Activated CD4-positive, alpha-beta memory T cell treated with anti-CD3 and anti-CD28 coated beads, Interleukin-2, amount 10 ng/mL, durations not matched to agents 7 days and 5 days (primary cell): Measurements from ENCODE around the gene PRR5L. TPM values are rescaled to one million over a fixed set of nuclear protein-coding genes. Genes with fewer than 3 reads are reported as not detected.

Source experiments
- CTCF ChIA-PET: fragments of 350-600 bp; sonication (Branson Sonifier 250); formaldehyde crosslinking; loops from one replicate; lab custom pipeline; 2021; ENCODE audit warnings: antibody characterized with exemption, inconsistent platforms; lab: Charles Lee
- POLR2A ChIA-PET: fragments of 350-600 bp; sonication (Branson Sonifier 250); formaldehyde crosslinking; loops from one replicate; lab custom pipeline; 2021; ENCODE audit warnings: antibody characterized with exemption; lab: Charles Lee
- DNase-seq: peaks from one replicate; pipeline ENCODE4 v3.0.0-alpha.2; 2020
- H3K27ac Mint-ChIP-seq: one replicate; pipeline ENCODE4 v1.8.0; 2021; ENCODE audit warnings: mild to moderate bottlenecking, mixed read lengths
- H3K27me3 Mint-ChIP-seq: one replicate; pipeline ENCODE4 v1.8.0; 2021; ENCODE audit warnings: mixed read lengths
- H3K36me3 Mint-ChIP-seq: one replicate; pipeline ENCODE4 v1.8.0; 2021; ENCODE audit warnings: low read depth, mixed read lengths
- H3K4me1 Mint-ChIP-seq: one replicate; pipeline ENCODE4 v1.8.0; 2021; ENCODE audit warnings: mixed read lengths
- H3K4me3 Mint-ChIP-seq: one replicate; pipeline ENCODE4 v1.8.0; 2021; ENCODE audit warnings: mild to moderate bottlenecking, mixed read lengths
- H3K9me3 Mint-ChIP-seq: one replicate; pipeline ENCODE4 v1.8.0; 2021; ENCODE audit warnings: mixed read lengths
- total RNA-seq, 2 experiments: library from RNA; stranded (reverse); gene quantifications; one replicate each; pipeline ENCODE4 v1.2.3, GENCODE V29; 2021

PRR5L gene
- total RNA-seq, 2 experiments from 2014 or later: 30.2 to 32.0 TPM

DNA sequence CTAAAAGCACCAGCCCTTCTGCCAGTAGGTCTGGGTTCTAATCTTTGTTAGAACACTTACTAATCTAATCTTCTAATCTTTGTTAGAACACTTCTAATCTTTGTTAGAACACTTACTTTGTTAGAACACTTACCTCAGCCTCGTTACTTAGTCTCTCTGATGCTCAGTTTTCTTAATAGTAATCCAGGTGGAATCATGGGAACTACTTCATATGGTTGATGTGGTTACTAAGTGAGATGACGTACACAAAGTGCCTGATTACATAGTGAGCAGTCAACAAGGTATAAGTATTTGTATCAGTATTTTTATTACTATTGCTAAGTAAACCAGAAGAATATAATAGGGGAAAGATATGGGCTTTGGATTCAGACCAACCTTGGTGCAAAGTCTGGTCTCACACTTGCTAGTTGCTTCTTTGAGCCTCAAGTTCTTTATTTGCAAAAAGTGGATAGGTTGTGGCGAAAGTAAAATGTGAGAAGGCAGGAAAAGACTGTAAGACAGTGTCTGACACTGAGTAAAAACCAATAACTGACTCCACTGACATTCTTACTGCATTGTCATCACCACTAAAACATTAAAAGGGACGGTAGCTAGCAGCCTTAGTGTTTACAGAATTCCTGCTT lies 130.2 kb downstream of the PRR5L start:
- Mint-ChIP-seq H3K4me1 (peaks cover 29% of the 10 kb centered on the region), H3K9me3 (no peaks in the 10 kb centered on the region), H3K36me3 (peaks cover 43% of the 10 kb centered on the region), H3K4me3 (no peak overlapping the region), H3K27me3 (no peaks in the 10 kb centered on the region), H3K27ac (no peak overlapping the region)
- no peak for DNase-seq
- CTCF ChIA-PET: no interaction called here
- POLR2A ChIA-PET: interaction anchor here (0.9 kb wide), 1 partner anchor 15 kb away, joined by 3 read pairs; no protein-coding TSS in a partner anchor

GRCh38 chr11:36427079-36427478 lies 131.0 kb downstream of the PRR5L start:
- no peaks in the 10 kb centered on the region for H3K27me3 Mint-ChIP-seq
- H3K4me3 Mint-ChIP-seq: no peak overlapping the region
- no peak for DNase-seq
- H3K4me1 Mint-ChIP-seq: peaks cover 29% of the 10 kb centered on the region
- peaks cover 45% of the 10 kb centered on the region for H3K36me3 Mint-ChIP-seq
- POLR2A ChIA-PET: interaction anchor here (0.9 kb wide), 1 partner anchor 16 kb away, joined by 3 read pairs; no protein-coding TSS in a partner anchor
- H3K27ac Mint-ChIP-seq: no peak overlapping the region
- no peaks in the 10 kb centered on the region for H3K9me3 Mint-ChIP-seq
- CTCF ChIA-PET: no interaction called here

GRCh38 chr11:36427876-36428275 lies 131.8 kb downstream of the PRR5L start:
- Mint-ChIP-seq H3K4me3 (no peak overlapping the region), H3K4me1 (peaks cover 25% of the 10 kb centered on the region), H3K9me3 (no peaks in the 10 kb centered on the region), H3K27ac (no peak overlapping the region), H3K36me3 (peaks cover 44% of the 10 kb centered on the region), H3K27me3 (no peaks in the 10 kb centered on the region)
- POLR2A ChIA-PET: no interaction called here
- no peak for DNase-seq
- CTCF ChIA-PET: no interaction called here

GRCh38 chr11:36431429-36432092 lies 135.5 kb downstream of the PRR5L start:
- peaks cover 5% of the 10 kb centered on the region for H3K9me3 Mint-ChIP-seq
- POLR2A ChIA-PET: interaction anchor here (1.1 to 1.7 kb wide), 3 partner anchors 10 to 54 kb away, joined by 3 to 4 read pairs (median 3); no protein-coding TSS in a partner anchor
- CTCF ChIA-PET: no interaction called here
- H3K27ac Mint-ChIP-seq: no peak overlapping the region
- H3K4me1 Mint-ChIP-seq: peaks cover 15% of the 10 kb centered on the region
- no peaks in the 10 kb centered on the region for H3K27me3 Mint-ChIP-seq
- no peak overlapping the region for H3K4me3 Mint-ChIP-seq
- peak; percentile 58 for DNase-seq
- peaks cover 42% of the 10 kb centered on the region for H3K36me3 Mint-ChIP-seq

DNA sequence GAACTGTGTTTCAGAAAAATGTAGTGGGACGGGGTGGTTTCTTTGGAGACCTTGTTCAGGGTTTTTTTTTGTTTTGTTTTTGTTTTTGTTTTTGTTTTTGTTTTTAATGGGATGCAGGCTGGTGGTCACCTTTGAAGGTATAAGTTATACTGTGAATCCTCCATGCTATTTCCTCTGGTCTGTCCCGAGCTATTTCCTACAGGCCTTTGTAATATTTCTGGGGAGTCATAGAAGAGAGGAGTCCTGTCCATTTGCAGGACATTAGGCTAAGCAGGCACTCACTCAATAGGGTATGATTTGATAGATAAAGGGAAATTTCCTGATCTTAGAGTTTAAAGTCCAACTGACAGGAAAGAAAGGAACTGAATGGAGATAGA lies 136.0 kb downstream of the PRR5L start:
- H3K36me3 Mint-ChIP-seq: peaks cover 42% of the 10 kb centered on the region

GRCh38 chr11:36432738-36433137 lies 136.7 kb downstream of the PRR5L start:
- Mint-ChIP-seq H3K27ac (no peak overlapping the region), H3K4me3 (no peak overlapping the region), H3K4me1 (peaks cover 15% of the 10 kb centered on the region), H3K36me3 (peaks cover 46% of the 10 kb centered on the region), H3K9me3 (peaks cover 5% of the 10 kb centered on the region), H3K27me3 (no peaks in the 10 kb centered on the region)
- CTCF ChIA-PET: no interaction called here
- POLR2A ChIA-PET: no interaction called here
- no peak for DNase-seq

More for the DNA sequence above, 136.0 kb downstream of the PRR5L start:
- Mint-ChIP-seq H3K27ac (peak overlapping the region; percentile 25), H3K4me3 (no peak overlapping the region), H3K9me3 (peaks cover 5% of the 10 kb centered on the region), H3K27me3 (no peaks in the 10 kb centered on the region), H3K4me1 (peaks cover 15% of the 10 kb centered on the region)
- ChIA-PET POLR2A (interaction anchor here (1.1 to 1.4 kb wide), 2 partner anchors 9 to 55 kb away, joined by 3 to 4 read pairs; no protein-coding TSS in a partner anchor), CTCF (no interaction called here)
- no peak for DNase-seq

DNA sequence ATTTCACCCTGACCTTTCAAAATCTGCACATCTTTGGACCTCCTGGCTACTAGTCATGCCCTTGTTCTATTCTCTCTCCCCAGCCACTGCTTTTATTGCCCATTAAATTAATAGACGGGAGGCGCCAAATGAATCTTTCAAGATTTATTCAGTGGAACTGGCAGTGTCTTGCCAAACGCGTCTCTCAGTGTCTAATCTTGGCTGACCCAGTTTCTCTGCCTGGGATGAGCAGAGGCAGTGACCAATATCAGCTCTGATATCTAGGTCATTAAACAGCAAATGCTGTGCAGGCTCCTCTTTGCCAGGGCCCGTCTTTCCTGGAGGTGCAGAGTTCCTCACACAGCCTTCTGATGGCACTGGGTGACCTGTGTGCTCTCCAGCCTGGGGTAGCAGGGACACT lies 140.0 kb downstream of the PRR5L start:
- Mint-ChIP-seq H3K27me3 (no peaks in the 10 kb centered on the region), H3K36me3 (peaks cover 67% of the 10 kb centered on the region), H3K27ac (no peak overlapping the region), H3K4me1 (peaks cover 14% of the 10 kb centered on the region), H3K4me3 (no peak overlapping the region), H3K9me3 (peaks cover 5% of the 10 kb centered on the region)
- no peak for DNase-seq
- ChIA-PET CTCF (no interaction called here), POLR2A (no interaction called here)

- DNase-seq: no peak
- Mint-ChIP-seq H3K27me3 (no peaks in the 10 kb centered on the region), H3K9me3 (peaks cover 5% of the 10 kb centered on the region), H3K27ac (no peak overlapping the region), H3K36me3 (peaks cover 67% of the 10 kb centered on the region), H3K4me1 (peaks cover 12% of the 10 kb centered on the region), H3K4me3 (no peak overlapping the region)
- POLR2A ChIA-PET: interaction anchor here (0.9 kb wide), 1 partner anchor 9 kb away, joined by 3 read pairs; no protein-coding TSS in a partner anchor
- CTCF ChIA-PET: no interaction called here
Observed at GRCh38 chr11:36436589-36436988, 140.5 kb downstream of the PRR5L start.

DNA sequence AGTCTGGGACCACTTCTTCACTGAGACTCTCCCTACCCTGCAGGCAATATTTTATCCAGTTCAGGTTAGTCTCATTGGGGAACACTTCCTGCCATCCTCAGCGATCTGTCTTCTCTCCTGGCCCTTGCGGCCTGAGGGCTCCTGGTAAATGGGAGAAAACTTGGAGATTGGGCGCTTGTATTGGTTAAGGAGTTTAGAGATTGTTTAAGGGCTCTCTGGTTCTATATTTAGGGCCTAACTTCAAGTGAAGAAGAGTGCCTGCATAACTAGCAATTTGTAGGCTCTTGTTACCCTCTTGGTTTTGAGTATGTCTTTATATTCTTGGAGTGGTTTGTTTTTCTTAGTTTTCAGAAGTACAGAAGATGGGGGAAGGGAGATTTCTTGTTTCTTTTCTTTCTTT lies 141.3 kb downstream of the PRR5L start:
- POLR2A ChIA-PET: interaction anchor here (0.9 kb wide), 1 partner anchor 8 kb away, joined by 3 read pairs; no protein-coding TSS in a partner anchor
- peaks cover 10% of the 10 kb centered on the region for H3K4me1 Mint-ChIP-seq
- peaks cover 5% of the 10 kb centered on the region for H3K9me3 Mint-ChIP-seq
- H3K27me3 Mint-ChIP-seq: no peaks in the 10 kb centered on the region
- CTCF ChIA-PET: no interaction called here
- no peak overlapping the region for H3K4me3 Mint-ChIP-seq
- H3K27ac Mint-ChIP-seq: no peak overlapping the region
- DNase-seq: no peak
- H3K36me3 Mint-ChIP-seq: peaks cover 66% of the 10 kb centered on the region

- no peak for DNase-seq
- Mint-ChIP-seq H3K4me1 (peaks cover 10% of the 10 kb centered on the region), H3K9me3 (peaks cover 5% of the 10 kb centered on the region), H3K36me3 (peaks cover 72% of the 10 kb centered on the region), H3K27ac (no peak overlapping the region), H3K4me3 (no peak overlapping the region), H3K27me3 (no peaks in the 10 kb centered on the region)
- ChIA-PET CTCF (no interaction called here), POLR2A (no interaction called here)
Observed at GRCh38 chr11:36438126-36438525, 142.0 kb downstream of the PRR5L start.

DNA sequence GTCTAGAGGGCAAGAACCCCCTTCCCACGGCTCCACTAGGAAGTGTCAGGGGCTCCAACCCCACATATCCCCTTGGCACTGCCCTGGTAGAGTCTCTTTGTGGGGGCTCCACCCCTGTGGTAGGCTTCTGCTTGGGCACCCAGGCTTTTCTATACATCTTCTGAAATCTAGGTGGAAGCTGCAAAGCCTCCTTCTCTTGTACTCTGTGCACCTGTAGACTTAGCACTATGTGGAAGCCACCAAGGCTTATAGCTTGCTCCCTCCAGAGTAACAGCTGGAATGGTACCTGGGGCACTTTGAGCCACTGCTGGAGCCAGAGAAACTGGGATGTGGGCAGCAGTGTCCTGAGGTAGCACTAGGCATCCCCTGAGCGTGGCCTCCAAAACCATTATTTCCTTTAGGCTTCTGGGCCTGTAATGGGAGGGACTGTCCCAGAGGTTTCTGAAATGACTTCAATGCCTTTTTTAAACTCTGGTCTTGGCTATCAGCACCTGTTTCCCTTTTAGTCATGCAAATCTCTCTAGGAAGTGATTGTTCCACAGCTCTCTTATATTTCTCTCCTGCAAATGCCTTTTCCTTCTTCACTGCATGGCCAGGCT lies 145.6 kb downstream of the PRR5L start:
- no peak for DNase-seq
- CTCF ChIA-PET: no interaction called here

GRCh38 chr11:36443661-36444060 lies 147.6 kb downstream of the PRR5L start:
- POLR2A ChIA-PET: no interaction called here
- H3K36me3 Mint-ChIP-seq: peaks cover 65% of the 10 kb centered on the region
- H3K27me3 Mint-ChIP-seq: no peaks in the 10 kb centered on the region
- H3K4me3 Mint-ChIP-seq: no peak overlapping the region
- H3K27ac Mint-ChIP-seq: no peak overlapping the region
- CTCF ChIA-PET: interaction anchor here (0.5 kb wide), 1 partner anchor 23 kb away, joined by 3 read pairs; no protein-coding TSS in a partner anchor
- DNase-seq: no peak
- peaks cover 10% of the 10 kb centered on the region for H3K4me1 Mint-ChIP-seq
- H3K9me3 Mint-ChIP-seq: no peaks in the 10 kb centered on the region

More for the DNA sequence above, 145.6 kb downstream of the PRR5L start:
- no peak overlapping the region for H3K27ac Mint-ChIP-seq
- peaks cover 68% of the 10 kb centered on the region for H3K36me3 Mint-ChIP-seq
- no peaks in the 10 kb centered on the region for H3K9me3 Mint-ChIP-seq
- H3K4me1 Mint-ChIP-seq: peaks cover 10% of the 10 kb centered on the region
- POLR2A ChIA-PET: interaction anchor here (0.7 to 1.5 kb wide), 2 partner anchors 10 to 21 kb away, joined by 3 to 4 read pairs; no protein-coding TSS in a partner anchor
- H3K4me3 Mint-ChIP-seq: no peak overlapping the region
- H3K27me3 Mint-ChIP-seq: no peaks in the 10 kb centered on the region

DNA sequence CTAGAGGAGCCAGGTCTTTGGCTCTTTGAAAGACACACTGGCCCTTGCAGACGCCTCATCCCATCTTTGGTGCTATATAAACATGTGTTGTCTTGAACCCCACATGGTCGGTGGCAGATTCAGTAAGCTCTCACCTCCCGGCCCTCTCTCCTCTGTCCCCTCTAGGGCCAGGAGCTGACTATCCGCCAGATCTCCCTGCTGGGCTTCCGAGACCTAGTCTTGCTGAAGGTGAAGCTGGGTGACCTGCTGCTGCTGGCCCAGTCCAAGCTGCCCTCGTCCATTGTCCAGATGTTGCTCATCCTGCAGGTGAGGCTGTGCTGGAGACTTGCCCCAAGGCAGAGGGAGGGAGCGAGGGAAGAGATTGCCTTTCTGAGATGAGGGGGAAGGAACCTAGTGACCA lies 150.0 kb downstream of the PRR5L start:
- DNase-seq: no peak
- H3K9me3 Mint-ChIP-seq: no peaks in the 10 kb centered on the region
- POLR2A ChIA-PET: interaction anchor here (1.4 kb wide), 1 partner anchor 9 kb away, joined by 3 read pairs; no protein-coding TSS in a partner anchor
- CTCF ChIA-PET: interaction anchor here (1.2 kb wide), 1 partner anchor 19 kb away, joined by 4 read pairs; no protein-coding TSS in a partner anchor
- H3K4me3 Mint-ChIP-seq: no peak overlapping the region
- no peak overlapping the region for H3K27ac Mint-ChIP-seq
- H3K36me3 Mint-ChIP-seq: peaks cover 71% of the 10 kb centered on the region
- H3K27me3 Mint-ChIP-seq: peaks cover 2% of the 10 kb centered on the region
- H3K4me1 Mint-ChIP-seq: peaks cover 25% of the 10 kb centered on the region
